Effector memory CD8-positive, alpha-beta T cell (primary cell): Measurements from ENCODE around the gene KCNMA1.

Experiments
- ATAC-seq: fragments of 150-1000 bp; cut with Tn5 transposase; replicated peaks from 2 replicates; pipeline ENCODE4 v1.10.0; 2021; ENCODE audit warnings: mild to moderate bottlenecking, moderate library complexity
- DNase-seq, 3 experiments: peaks; one replicate each; pipeline ENCODE4 v3.0.0; 2021
- H3K27ac Mint-ChIP-seq, 2 donors: one replicate each; pipeline ENCODE4 v1.8.0; 2022; ENCODE audit warnings: mild to moderate bottlenecking in 2 of 2, mixed read lengths in 2 of 2, moderate library complexity in 2 of 2
- H3K27me3 Mint-ChIP-seq, 2 donors: one replicate each; pipeline ENCODE4 v1.8.0; 2022; ENCODE audit warnings: mixed read lengths in 2 of 2
- H3K36me3 Mint-ChIP-seq: one replicate; pipeline ENCODE4 v1.8.0; 2022; ENCODE audit warnings: mild to moderate bottlenecking, moderate library complexity, mixed read lengths; ENCODE audit not compliant: insufficient read depth
- H3K4me1 Mint-ChIP-seq, 2 donors: one replicate each; pipeline ENCODE4 v1.8.0; 2022; ENCODE audit warnings: low read depth in 2 of 2, mixed read lengths in 2 of 2
- H3K4me3 Mint-ChIP-seq, 2 donors: one replicate each; pipeline ENCODE4 v1.8.0; 2022; ENCODE audit warnings: mild to moderate bottlenecking in 2 of 2, mixed read lengths in 2 of 2, moderate library complexity in 2 of 2
- H3K9me3 Mint-ChIP-seq, 2 donors: one replicate each; pipeline ENCODE4 v1.8.0; 2022; ENCODE audit warnings: mixed read lengths in 2 of 2

The KCNMA1 gene

GRCh38 chr10:77031531-77032187 lies 605.9 kb downstream of the KCNMA1 start:
- H3K9me3 Mint-ChIP-seq = no peaks in the 10 kb centered on the region
- H3K36me3 Mint-ChIP-seq = no peaks in the 10 kb centered on the region
- DNase-seq (no peak), ATAC-seq (no peak)
- no peak overlapping the region for H3K27ac Mint-ChIP-seq
- no peaks in the 10 kb centered on the region for H3K4me1 Mint-ChIP-seq
- H3K4me3 Mint-ChIP-seq = no peak overlapping the region
- peaks cover 0 to 27% of the 10 kb centered on the region in 2 donors for H3K27me3 Mint-ChIP-seq

- Mint-ChIP-seq H3K27ac (no peak overlapping the region), H3K4me1 (no peaks in the 10 kb centered on the region), H3K27me3 (peaks cover 0 to 27% of the 10 kb centered on the region in 2 donors), H3K36me3 (no peaks in the 10 kb centered on the region), H3K4me3 (no peak overlapping the region), H3K9me3 (no peaks in the 10 kb centered on the region)
- DNase-seq (no peak), ATAC-seq (no peak)
These were observed 606.6 kb downstream of the KCNMA1 start for GRCh38 chr10:77030974-77031373.

- ATAC-seq (no peak), DNase-seq (no peak)
- Mint-ChIP-seq H3K4me3 (no peak overlapping the region), H3K9me3 (no peaks in the 10 kb centered on the region), H3K27me3 (peaks cover 5 to 22% of the 10 kb centered on the region in 2 donors), H3K4me1 (no peaks in the 10 kb centered on the region), H3K36me3 (no peaks in the 10 kb centered on the region), H3K27ac (no peak overlapping the region)
These were observed 607.6 kb downstream of the KCNMA1 start for GRCh38 chr10:77029777-77030717.

- no peak overlapping the region for H3K4me3 Mint-ChIP-seq
- no peaks in the 10 kb centered on the region for H3K9me3 Mint-ChIP-seq
- no peaks in the 10 kb centered on the region for H3K36me3 Mint-ChIP-seq
- ATAC-seq (no peak), DNase-seq (no peak)
- no peaks in the 10 kb centered on the region for H3K4me1 Mint-ChIP-seq
- peaks cover 13 to 26% of the 10 kb centered on the region in 2 donors for H3K27me3 Mint-ChIP-seq
- no peak overlapping the region for H3K27ac Mint-ChIP-seq
These were observed 609.6 kb downstream of the KCNMA1 start for GRCh38 chr10:77028042-77028441.

- no peak overlapping the region for H3K4me3 Mint-ChIP-seq
- H3K27me3 Mint-ChIP-seq = peaks cover 13 to 30% of the 10 kb centered on the region in 2 donors
- DNase-seq = no peak
- ATAC-seq = no peak
- H3K4me1 Mint-ChIP-seq = no peaks in the 10 kb centered on the region
- H3K9me3 Mint-ChIP-seq = no peaks in the 10 kb centered on the region
- no peak overlapping the region for H3K27ac Mint-ChIP-seq
- no peaks in the 10 kb centered on the region for H3K36me3 Mint-ChIP-seq
These were observed 610.0 kb downstream of the KCNMA1 start for GRCh38 chr10:77027576-77027975.

- Mint-ChIP-seq H3K36me3 (no peaks in the 10 kb centered on the region), H3K4me3 (no peak overlapping the region), H3K4me1 (no peaks in the 10 kb centered on the region), H3K27me3 (peaks cover 13 to 35% of the 10 kb centered on the region in 2 donors), H3K9me3 (no peaks in the 10 kb centered on the region), H3K27ac (no peak overlapping the region)
- DNase-seq (no peak), ATAC-seq (no peak)
These were observed 610.5 kb downstream of the KCNMA1 start for GRCh38 chr10:77027141-77027540.

- no peak overlapping the region for H3K4me3 Mint-ChIP-seq
These were observed 611.5 kb downstream of the KCNMA1 start for GRCh38 chr10:77026148-77026547.

DNA sequence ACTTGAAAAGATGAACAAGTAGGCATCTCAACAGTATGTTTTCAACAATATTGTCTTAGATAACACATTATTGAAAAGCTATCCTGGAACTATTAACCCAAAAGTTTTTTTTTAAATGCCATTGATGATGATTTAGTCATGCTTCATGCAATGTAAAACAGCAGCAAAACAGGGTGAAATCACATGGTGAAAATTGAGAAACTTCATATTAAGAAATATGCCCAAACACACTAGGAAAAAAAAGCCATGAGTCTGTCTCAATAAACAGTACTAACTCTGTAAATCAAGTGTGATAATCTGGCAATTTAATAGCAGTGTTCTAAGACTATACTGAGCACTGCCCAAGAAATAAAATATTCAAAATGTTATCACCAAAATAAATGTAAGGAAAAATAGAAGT lies 613.1 kb downstream of the KCNMA1 start:
- no peaks in the 10 kb centered on the region for H3K36me3 Mint-ChIP-seq
- H3K4me1 Mint-ChIP-seq = no peaks in the 10 kb centered on the region
- no peak for DNase-seq
- no peaks in the 10 kb centered on the region for H3K9me3 Mint-ChIP-seq
- no peak for ATAC-seq
- no peak overlapping the region for H3K27ac Mint-ChIP-seq
- H3K27me3 Mint-ChIP-seq = peaks cover 13 to 32% of the 10 kb centered on the region in 2 donors
- no peak overlapping the region for H3K4me3 Mint-ChIP-seq

More at GRCh38 chr10:77026148-77026547, 611.5 kb downstream of the KCNMA1 start:
- no peaks in the 10 kb centered on the region for H3K9me3 Mint-ChIP-seq
- H3K27ac Mint-ChIP-seq = no peak overlapping the region
- H3K27me3 Mint-ChIP-seq = peaks cover 13 to 32% of the 10 kb centered on the region in 2 donors
- no peaks in the 10 kb centered on the region for H3K4me1 Mint-ChIP-seq
- ATAC-seq (no peak), DNase-seq (no peak)
- no peaks in the 10 kb centered on the region for H3K36me3 Mint-ChIP-seq

DNA sequence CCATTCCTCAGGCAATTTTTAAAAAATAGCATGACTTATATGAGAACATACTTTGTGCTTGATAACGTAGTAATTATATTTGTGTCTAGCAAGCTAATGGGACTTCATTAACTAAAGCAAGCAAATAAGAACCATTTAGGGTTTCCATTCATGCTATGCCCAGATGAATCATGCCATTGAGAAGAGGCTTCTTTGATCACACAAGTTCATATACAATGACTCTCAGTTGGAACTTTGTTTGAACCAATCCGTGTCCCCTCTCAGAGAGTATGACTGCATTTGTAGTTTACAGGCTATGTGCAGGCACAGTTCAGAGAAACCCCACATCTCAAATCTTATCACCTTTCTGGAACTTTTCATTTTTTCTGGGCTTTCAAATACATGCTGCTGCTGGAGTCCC lies 614.2 kb downstream of the KCNMA1 start:
- H3K36me3 Mint-ChIP-seq = no peaks in the 10 kb centered on the region
- H3K4me3 Mint-ChIP-seq = no peak overlapping the region
- H3K4me1 Mint-ChIP-seq = no peaks in the 10 kb centered on the region

DNA sequence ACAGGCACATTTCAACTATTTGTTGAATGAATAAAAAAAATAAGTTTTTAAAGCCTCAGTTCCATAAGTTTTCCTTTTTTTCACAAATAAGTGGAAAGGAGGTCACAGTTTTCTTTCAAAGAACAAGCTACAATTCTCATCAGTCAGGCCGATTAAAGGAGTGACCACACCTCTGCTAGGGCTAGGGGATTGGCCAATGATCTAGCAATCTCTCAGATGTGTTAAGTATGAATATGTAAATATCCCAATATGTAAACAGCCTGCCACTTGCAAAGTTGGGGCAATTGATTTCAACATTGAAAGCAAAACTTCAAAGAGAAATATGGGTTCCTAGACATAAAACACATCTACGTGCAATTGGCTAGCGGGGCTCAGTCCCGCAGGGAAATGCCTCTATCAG lies 614.9 kb downstream of the KCNMA1 start:
- H3K4me1 Mint-ChIP-seq = no peaks in the 10 kb centered on the region
- DNase-seq = no peak

More for the DNA sequence above, 614.2 kb downstream of the KCNMA1 start:
- ATAC-seq = no peak
- DNase-seq = no peak
- Mint-ChIP-seq H3K27me3 (peaks cover 13 to 27% of the 10 kb centered on the region in 2 donors), H3K27ac (no peak overlapping the region), H3K9me3 (no peaks in the 10 kb centered on the region)

GRCh38 chr10:77021966-77022490 lies 615.6 kb downstream of the KCNMA1 start:
- DNase-seq (no peak), ATAC-seq (no peak)
- H3K36me3 Mint-ChIP-seq = no peaks in the 10 kb centered on the region
- H3K4me3 Mint-ChIP-seq = no peak overlapping the region
- H3K9me3 Mint-ChIP-seq = no peaks in the 10 kb centered on the region
- no peak overlapping the region for H3K27ac Mint-ChIP-seq
- no peaks in the 10 kb centered on the region for H3K4me1 Mint-ChIP-seq
- H3K27me3 Mint-ChIP-seq = peaks cover 13 to 22% of the 10 kb centered on the region in 2 donors

More for the DNA sequence above, 614.9 kb downstream of the KCNMA1 start:
- Mint-ChIP-seq H3K36me3 (no peaks in the 10 kb centered on the region), H3K9me3 (no peaks in the 10 kb centered on the region), H3K27ac (no peak overlapping the region), H3K27me3 (peaks cover 13 to 22% of the 10 kb centered on the region in 2 donors), H3K4me3 (no peak overlapping the region)
- no peak for ATAC-seq

DNA sequence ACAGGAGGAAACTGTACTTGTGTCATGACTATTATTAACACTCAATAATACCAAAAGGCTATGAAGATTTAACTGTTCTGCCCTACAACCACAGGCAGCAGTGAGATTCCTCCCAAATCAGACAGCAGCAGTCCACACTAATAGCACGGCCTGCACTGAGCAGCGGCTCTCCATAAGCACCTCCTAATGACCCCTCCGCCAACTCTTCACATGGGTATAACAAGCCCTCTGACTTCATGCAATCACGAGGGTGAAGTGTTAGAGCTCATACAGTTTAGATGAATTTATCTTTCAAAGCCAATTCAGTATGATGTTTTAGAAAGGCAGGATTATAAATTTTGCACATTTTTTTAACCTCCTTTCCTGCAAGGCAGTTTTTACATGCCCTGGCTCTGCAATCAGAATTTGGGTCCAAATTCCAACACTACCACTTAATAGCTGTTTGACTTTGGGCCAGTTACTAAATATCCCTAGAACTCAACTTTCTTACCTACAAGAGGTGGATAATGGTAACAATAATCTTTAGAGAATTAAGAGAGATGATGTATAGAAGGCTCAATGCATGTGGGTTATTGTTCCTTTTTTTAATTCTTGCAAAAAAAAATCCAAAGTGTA lies 617.1 kb downstream of the KCNMA1 start:
- DNase-seq = no peak
- no peak overlapping the region for H3K27ac Mint-ChIP-seq
- peaks cover 19 to 22% of the 10 kb centered on the region in 2 donors for H3K27me3 Mint-ChIP-seq
- H3K4me3 Mint-ChIP-seq = no peak overlapping the region
- ATAC-seq = no peak
- no peaks in the 10 kb centered on the region for H3K36me3 Mint-ChIP-seq
- H3K4me1 Mint-ChIP-seq = no peaks in the 10 kb centered on the region
- no peaks in the 10 kb centered on the region for H3K9me3 Mint-ChIP-seq

DNA sequence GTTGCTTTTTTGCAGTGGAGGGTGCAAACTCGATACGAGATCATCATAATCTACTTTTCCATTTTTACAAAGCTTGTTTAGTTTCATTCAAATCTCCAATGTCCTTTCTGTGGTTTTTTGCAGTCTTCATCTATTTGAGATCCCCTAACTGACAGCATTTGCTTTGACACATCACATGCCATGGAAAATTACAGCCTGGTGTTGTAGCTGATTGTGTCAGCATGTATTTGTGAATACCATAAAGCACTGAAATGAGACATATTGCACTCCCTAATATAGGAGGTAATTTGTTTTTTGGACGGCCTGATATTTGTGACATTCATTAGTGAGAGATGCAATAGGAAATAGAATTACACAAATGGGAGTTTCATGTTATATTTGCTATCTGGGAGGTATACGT lies 620.8 kb downstream of the KCNMA1 start:
- no peaks in the 10 kb centered on the region for H3K36me3 Mint-ChIP-seq
- ATAC-seq (no peak), DNase-seq (no peak)
- H3K4me3 Mint-ChIP-seq = no peak overlapping the region
- no peak overlapping the region for H3K27ac Mint-ChIP-seq
- H3K4me1 Mint-ChIP-seq = no peaks in the 10 kb centered on the region
- H3K27me3 Mint-ChIP-seq = peaks cover 8 to 16% of the 10 kb centered on the region in 2 donors
- no peaks in the 10 kb centered on the region for H3K9me3 Mint-ChIP-seq
